Measurements from ENCODE around the gene S100PBP. TPM values are rescaled to one million over a fixed set of nuclear protein-coding genes. Genes with fewer than 3 reads are reported as not detected.

Gene S100PBP
- total RNA-seq, 1 donor from 2014 or later, result 50.2 TPM

DNA sequence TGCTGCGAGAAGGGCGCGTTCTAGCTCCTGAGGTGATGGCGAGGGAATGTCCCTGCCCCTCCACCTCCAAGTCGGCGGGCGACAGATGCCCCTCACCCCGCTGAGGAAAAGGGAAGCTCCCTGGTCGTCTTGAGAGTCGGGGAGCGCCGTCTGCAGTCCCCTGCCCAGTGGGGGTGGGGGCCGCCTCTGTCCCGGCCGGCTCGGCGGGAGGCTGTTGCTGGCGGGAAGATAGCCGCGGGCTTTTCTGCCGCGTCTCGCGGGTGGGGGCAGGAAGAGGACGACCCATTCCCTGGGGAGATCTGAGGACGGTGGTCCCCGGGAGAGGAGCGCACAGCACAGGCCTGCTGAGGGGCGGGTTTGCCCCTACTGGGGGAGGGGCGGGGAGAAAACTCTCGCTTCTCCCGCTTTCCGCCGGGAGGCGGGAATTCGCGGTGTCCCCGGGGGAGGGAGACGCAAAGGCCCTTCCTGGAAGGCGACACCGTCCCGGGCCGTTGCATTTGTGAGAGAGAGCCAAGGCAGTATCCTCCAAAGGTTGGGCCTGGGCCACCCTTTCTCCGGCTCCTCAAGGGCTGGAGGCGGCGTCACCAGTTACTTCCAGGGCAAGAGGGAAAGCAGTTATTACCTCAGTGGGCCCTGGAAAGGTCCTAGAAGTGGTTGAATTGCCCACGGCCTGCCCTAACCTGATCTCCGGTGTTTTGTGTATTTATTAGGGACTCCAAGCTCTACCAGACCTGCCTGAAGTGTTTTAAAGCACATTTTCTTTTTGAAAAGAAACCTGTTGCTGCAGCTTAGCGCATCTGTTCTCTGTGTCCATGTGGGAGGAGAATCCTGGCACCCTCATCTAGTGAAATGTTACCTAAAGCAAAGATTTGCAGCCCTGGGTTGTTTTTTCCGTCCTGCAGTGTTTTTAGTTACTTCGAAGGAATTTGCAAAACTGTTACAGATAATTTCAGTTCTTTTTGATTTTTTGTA lies 648 bp downstream of the S100PBP start:
- intact Hi-C loops (cut with micrococcal nuclease), result loop anchor here (1.0 to 10.0 kb wide), 5 partner anchors 17 to 613 kb away; partner anchors contain the start of genes AK2, CCDC28B, DCDC2B and IQCC
- Mint-ChIP-seq H3K4me3 (ENCODE audit: low read depth) (peak overlapping the region; percentile 99), H3K9me3 (no peaks in the 10 kb centered on the region), H3K4me1 (ENCODE audit: low read depth) (peaks cover 43% of the 10 kb centered on the region), H3K27me3 (ENCODE audit: low read depth) (no peaks in the 10 kb centered on the region), H3K36me3 (ENCODE audit: low read depth) (peaks cover 51% of the 10 kb centered on the region), H3K27ac (peak overlapping the region; percentile 96)
- DNase-seq (ENCODE audit: low spot score), result peak; percentile 41

GRCh38 chr1:32818804-32819541 lies 1.5 kb downstream of the S100PBP start:
- Mint-ChIP-seq H3K27me3 (ENCODE audit: low read depth) (no peaks in the 10 kb centered on the region), H3K27ac (peak overlapping the region; percentile 96), H3K4me3 (ENCODE audit: low read depth) (peak overlapping the region; percentile 99), H3K36me3 (ENCODE audit: low read depth) (peaks cover 49% of the 10 kb centered on the region), H3K9me3 (no peaks in the 10 kb centered on the region), H3K4me1 (ENCODE audit: low read depth) (peaks cover 34% of the 10 kb centered on the region)
- peak; percentile 28 for DNase-seq (ENCODE audit: low spot score)
- intact Hi-C loops (cut with micrococcal nuclease), result loop anchor here (5.0 to 10.0 kb wide), 2 partner anchors 218 to 614 kb away; partner anchors contain the start of genes AK2, CCDC28B, DCDC2B and IQCC

- H3K27me3 Mint-ChIP-seq (ENCODE audit: low read depth), result no peaks in the 10 kb centered on the region
- H3K9me3 Mint-ChIP-seq, result no peaks in the 10 kb centered on the region
- H3K4me3 Mint-ChIP-seq (ENCODE audit: low read depth), result no peak overlapping the region
- peaks cover 9% of the 10 kb centered on the region for H3K4me1 Mint-ChIP-seq (ENCODE audit: low read depth)
- H3K27ac Mint-ChIP-seq, result no peak overlapping the region
- DNase-seq (ENCODE audit: low spot score), result no peak
- peaks cover 72% of the 10 kb centered on the region for H3K36me3 Mint-ChIP-seq (ENCODE audit: low read depth)
- intact Hi-C loops (cut with micrococcal nuclease), result no loop called here
Observed at GRCh38 chr1:32825181-32825580, 7.7 kb downstream of the S100PBP start.

DNA sequence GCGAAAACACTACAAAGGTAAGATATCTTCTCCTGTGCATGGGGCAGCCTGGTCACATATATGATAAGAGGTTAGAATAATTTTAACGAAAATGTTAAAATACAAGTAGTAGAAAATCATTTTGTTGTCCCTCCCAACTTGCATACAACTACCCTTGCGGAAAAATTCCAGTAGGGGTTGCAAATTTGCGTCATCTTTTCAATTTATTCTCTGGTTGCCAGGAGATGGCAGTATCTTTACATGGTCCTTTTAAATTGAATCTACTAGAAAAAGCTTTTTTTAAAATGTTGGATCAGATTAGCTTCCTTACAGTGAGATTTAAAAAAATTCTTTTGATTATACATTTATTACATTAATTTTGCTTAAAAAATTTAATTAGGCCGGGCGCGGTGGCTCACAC lies 10.9 kb downstream of the S100PBP start:
- H3K9me3 Mint-ChIP-seq, result no peaks in the 10 kb centered on the region
- H3K4me1 Mint-ChIP-seq (ENCODE audit: low read depth), result peaks cover 4% of the 10 kb centered on the region
- H3K36me3 Mint-ChIP-seq (ENCODE audit: low read depth), result peaks cover 78% of the 10 kb centered on the region
- H3K27me3 Mint-ChIP-seq (ENCODE audit: low read depth), result no peaks in the 10 kb centered on the region
- H3K27ac Mint-ChIP-seq, result no peak overlapping the region
- DNase-seq (ENCODE audit: low spot score), result no peak
- no peak overlapping the region for H3K4me3 Mint-ChIP-seq (ENCODE audit: low read depth)
- intact Hi-C loops (cut with micrococcal nuclease), result no loop called here

DNA sequence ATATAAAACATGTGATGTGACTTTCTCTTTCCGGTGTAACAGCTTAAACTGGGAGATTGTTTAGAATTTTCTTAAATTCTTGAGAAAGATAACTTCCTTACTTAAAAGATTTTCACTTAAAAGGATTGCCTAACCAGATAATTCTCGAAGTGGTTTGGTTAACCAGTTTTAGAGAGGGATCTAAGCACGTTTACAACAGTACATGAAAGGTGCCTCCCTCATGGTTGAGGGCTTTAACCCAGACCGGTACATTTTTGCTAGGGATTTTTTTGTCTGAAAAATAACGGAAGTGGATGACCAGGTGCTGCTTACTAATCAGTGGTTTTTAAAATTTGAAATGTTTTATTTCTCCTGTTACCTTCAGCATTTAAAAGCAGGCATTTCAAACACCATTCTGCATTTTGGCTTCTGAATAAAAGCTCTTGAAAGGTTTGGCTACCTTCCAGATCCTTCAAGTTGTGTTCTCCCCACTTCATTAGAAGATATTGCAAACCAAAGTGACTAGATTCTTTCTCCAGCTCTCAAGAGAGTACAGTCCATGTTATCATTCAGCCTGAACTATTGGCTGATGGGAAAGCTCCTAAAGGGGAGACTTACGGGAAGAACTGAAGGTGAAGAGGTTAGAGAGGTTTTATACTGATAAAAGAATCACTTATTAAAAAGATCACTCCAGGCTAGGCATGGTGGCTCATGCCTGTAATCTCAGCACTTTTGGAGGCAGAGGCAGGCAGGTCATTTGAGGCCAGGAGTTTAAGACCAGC lies 12.8 kb downstream of the S100PBP start:
- Mint-ChIP-seq H3K9me3 (no peaks in the 10 kb centered on the region), H3K4me1 (ENCODE audit: low read depth) (peaks cover 4% of the 10 kb centered on the region), H3K4me3 (ENCODE audit: low read depth) (no peak overlapping the region), H3K27ac (no peak overlapping the region), H3K36me3 (ENCODE audit: low read depth) (peaks cover 78% of the 10 kb centered on the region), H3K27me3 (ENCODE audit: low read depth) (no peaks in the 10 kb centered on the region)
- DNase-seq (ENCODE audit: low spot score), result no peak
- intact Hi-C loops (cut with micrococcal nuclease), result no loop called here

DNA sequence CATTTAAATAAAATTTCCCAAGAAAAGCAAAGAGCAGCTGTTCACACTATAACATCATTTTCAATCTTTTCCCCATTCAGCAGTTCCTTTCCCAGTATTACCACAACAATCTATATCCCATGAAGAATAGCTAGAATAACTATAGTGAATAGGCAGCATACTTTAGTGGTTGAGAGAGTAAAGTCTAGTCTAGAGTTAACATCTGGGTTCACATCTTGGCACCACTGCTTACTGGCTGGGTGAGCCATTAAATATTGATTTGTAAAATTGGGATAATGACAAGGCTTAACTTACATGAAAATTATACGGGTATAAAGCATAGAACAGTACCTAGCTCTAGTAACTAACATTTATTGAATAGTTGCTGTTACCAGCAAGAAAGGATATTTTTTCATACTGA lies 14.4 kb downstream of the S100PBP start:
- H3K9me3 Mint-ChIP-seq, result no peaks in the 10 kb centered on the region

GRCh38 chr1:32848354-32849063 lies 31.1 kb downstream of the S100PBP start:
- no peak overlapping the region for H3K4me3 Mint-ChIP-seq (ENCODE audit: low read depth)
- H3K9me3 Mint-ChIP-seq, result no peaks in the 10 kb centered on the region
- no peaks in the 10 kb centered on the region for H3K27me3 Mint-ChIP-seq (ENCODE audit: low read depth)
- peaks cover 3% of the 10 kb centered on the region for H3K4me1 Mint-ChIP-seq (ENCODE audit: low read depth)
- H3K27ac Mint-ChIP-seq, result no peak overlapping the region
- H3K36me3 Mint-ChIP-seq (ENCODE audit: low read depth), result peaks cover 56% of the 10 kb centered on the region
- intact Hi-C loops (cut with micrococcal nuclease), result no loop called here
- DNase-seq (ENCODE audit: low spot score), result no peak

More for the DNA sequence above, 14.4 kb downstream of the S100PBP start:
- Mint-ChIP-seq H3K4me3 (ENCODE audit: low read depth) (no peak overlapping the region), H3K36me3 (ENCODE audit: low read depth) (peaks cover 74% of the 10 kb centered on the region), H3K27me3 (ENCODE audit: low read depth) (no peaks in the 10 kb centered on the region), H3K4me1 (ENCODE audit: low read depth) (peaks cover 4% of the 10 kb centered on the region), H3K27ac (no peak overlapping the region)
- no peak for DNase-seq (ENCODE audit: low spot score)
- intact Hi-C loops (cut with micrococcal nuclease), result no loop called here

GRCh38 chr1:32855861-32856617 lies 38.6 kb downstream of the S100PBP start:
- no peaks in the 10 kb centered on the region for H3K27me3 Mint-ChIP-seq (ENCODE audit: low read depth)
- H3K36me3 Mint-ChIP-seq (ENCODE audit: low read depth), result peaks cover 58% of the 10 kb centered on the region
- intact Hi-C loops (cut with micrococcal nuclease), result no loop called here
- no peak for DNase-seq (ENCODE audit: low spot score)
- H3K9me3 Mint-ChIP-seq, result no peaks in the 10 kb centered on the region
- H3K4me1 Mint-ChIP-seq (ENCODE audit: low read depth), result no peaks in the 10 kb centered on the region
- H3K4me3 Mint-ChIP-seq (ENCODE audit: low read depth), result no peak overlapping the region
- H3K27ac Mint-ChIP-seq, result no peak overlapping the region

DNA sequence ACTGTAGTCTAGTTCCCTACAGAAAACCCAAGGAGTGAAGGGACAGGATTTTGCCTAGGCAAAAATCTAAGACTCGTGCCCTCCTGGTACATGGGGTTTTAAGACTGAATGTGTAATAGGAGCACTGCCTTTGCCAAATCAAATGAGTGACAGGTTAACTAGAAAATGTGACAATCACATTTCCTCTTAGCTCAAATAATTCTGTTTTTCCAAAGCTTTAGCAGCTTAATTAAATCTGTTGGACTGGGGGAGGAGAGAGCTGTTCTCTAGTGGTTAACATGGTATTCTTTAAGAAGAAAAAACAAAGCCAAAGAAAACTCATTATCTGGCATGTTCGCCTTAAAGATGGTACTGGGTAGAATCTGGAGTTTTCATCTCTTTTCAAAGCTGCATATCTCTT lies 40.7 kb downstream of the S100PBP start:
- no peak overlapping the region for H3K4me3 Mint-ChIP-seq (ENCODE audit: low read depth)
- no peak overlapping the region for H3K27ac Mint-ChIP-seq

GRCh38 chr1:32858791-32859190 lies 41.3 kb downstream of the S100PBP start:
- Mint-ChIP-seq H3K9me3 (no peaks in the 10 kb centered on the region), H3K4me3 (ENCODE audit: low read depth) (no peak overlapping the region)
- intact Hi-C loops (cut with micrococcal nuclease), result no loop called here

More for the DNA sequence above, 40.7 kb downstream of the S100PBP start:
- DNase-seq (ENCODE audit: low spot score), result no peak
- H3K4me1 Mint-ChIP-seq (ENCODE audit: low read depth), result no peaks in the 10 kb centered on the region
- H3K27me3 Mint-ChIP-seq (ENCODE audit: low read depth), result no peaks in the 10 kb centered on the region
- no peaks in the 10 kb centered on the region for H3K9me3 Mint-ChIP-seq
- H3K36me3 Mint-ChIP-seq (ENCODE audit: low read depth), result peaks cover 59% of the 10 kb centered on the region
- intact Hi-C loops (cut with micrococcal nuclease), result no loop called here

GRCh38 chr1:32859915-32860314 lies 42.5 kb downstream of the S100PBP start:
- no peak overlapping the region for H3K4me3 Mint-ChIP-seq (ENCODE audit: low read depth)
- peaks cover 49% of the 10 kb centered on the region for H3K36me3 Mint-ChIP-seq (ENCODE audit: low read depth)
- no peaks in the 10 kb centered on the region for H3K4me1 Mint-ChIP-seq (ENCODE audit: low read depth)

More at GRCh38 chr1:32858791-32859190, 41.3 kb downstream of the S100PBP start:
- peaks cover 52% of the 10 kb centered on the region for H3K36me3 Mint-ChIP-seq (ENCODE audit: low read depth)
- DNase-seq (ENCODE audit: low spot score), result no peak
- no peak overlapping the region for H3K27ac Mint-ChIP-seq
- no peaks in the 10 kb centered on the region for H3K4me1 Mint-ChIP-seq (ENCODE audit: low read depth)
- no peaks in the 10 kb centered on the region for H3K27me3 Mint-ChIP-seq (ENCODE audit: low read depth)

More at GRCh38 chr1:32859915-32860314, 42.5 kb downstream of the S100PBP start:
- no peak for DNase-seq (ENCODE audit: low spot score)
- H3K27ac Mint-ChIP-seq, result no peak overlapping the region
- no peaks in the 10 kb centered on the region for H3K27me3 Mint-ChIP-seq (ENCODE audit: low read depth)
- intact Hi-C loops (cut with micrococcal nuclease), result no loop called here
- H3K9me3 Mint-ChIP-seq, result no peaks in the 10 kb centered on the region

Data from activated T-helper 2 cell treated with anti-CD3 and anti-CD28 coated beads, Interferon-gamma antibody, Interleukin-2, Interleukin-4, amounts not matched to agents 10 μg/mL and 5 μg/mL and 100 μg/mL, durations not matched to agents 14 hours and 24 hours and 36 hours (primary cell).